ENCODE measurements around the gene DPYSL5.
"Not testable (repeated sequence)": the region's sequence is repeated elsewhere in the genome, so short reads cannot be mapped to it uniquely, and the experiment has no call there.

The DPYSL5 gene

DNA sequence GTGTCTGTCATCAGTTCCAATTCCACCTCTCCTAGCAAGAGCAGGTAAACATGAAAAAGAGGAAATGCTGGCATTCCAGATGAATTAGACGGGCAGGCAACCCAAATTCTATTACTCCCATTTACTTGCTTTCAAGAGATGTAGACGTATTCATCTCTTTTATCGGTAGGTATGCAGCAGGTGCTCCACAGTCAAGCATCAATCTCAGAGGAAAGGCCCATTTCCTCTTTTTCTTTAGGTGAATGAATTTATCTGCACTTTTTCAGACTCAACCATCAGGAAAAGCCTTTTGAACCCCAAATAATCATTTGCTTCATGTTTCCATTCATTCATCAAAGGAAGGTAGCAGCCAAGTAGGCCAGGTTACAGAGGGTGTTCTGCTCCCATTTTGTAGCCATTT lies 27.9 kb downstream of the DPYSL5 start:
- Mint-ChIP-seq H3K4me1 (peaks cover 5% of the 10 kb centered on the region), H3K36me3 (ENCODE audit: low read depth) (peaks cover 10% of the 10 kb centered on the region), H3K4me3 (no peak overlapping the region), H3K27ac (no peak overlapping the region), H3K9me3 (no peaks in the 10 kb centered on the region), H3K27me3 (ENCODE audit: low read depth, poor library complexity) (peaks cover 16% of the 10 kb centered on the region)
- TF ChIP-seq CTCF (IDR thresholded peaks at IDR 0.05): no peak
- DNase-seq: no peak

DNA sequence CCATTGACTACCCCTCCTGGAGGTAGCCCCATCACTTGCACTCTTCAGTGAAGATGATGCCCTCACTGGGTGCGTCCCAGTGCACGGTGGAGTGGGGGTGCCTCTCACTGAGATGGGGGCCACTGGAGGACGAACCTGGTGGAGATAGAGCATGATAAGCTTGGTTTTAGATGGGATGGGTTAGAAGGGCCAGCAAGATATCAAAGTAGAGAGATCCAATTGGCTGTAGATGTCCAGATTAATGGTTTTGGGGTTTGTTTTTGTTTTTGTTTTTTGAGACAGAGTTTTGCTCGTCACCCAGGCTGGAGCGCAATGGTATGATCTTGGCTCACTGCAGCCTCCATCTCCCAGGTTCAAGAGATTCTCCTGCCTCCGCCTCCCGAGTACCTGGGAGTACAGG lies 28.3 kb downstream of the DPYSL5 start:
- H3K4me1 Mint-ChIP-seq: peaks cover 5% of the 10 kb centered on the region
- peaks cover 16% of the 10 kb centered on the region for H3K27me3 Mint-ChIP-seq (ENCODE audit: low read depth, poor library complexity)
- H3K9me3 Mint-ChIP-seq: no peaks in the 10 kb centered on the region
- TF ChIP-seq CTCF (IDR thresholded peaks at IDR 0.05): no peak
- no peak overlapping the region for H3K27ac Mint-ChIP-seq
- no peak for DNase-seq
- H3K4me3 Mint-ChIP-seq: no peak overlapping the region
- H3K36me3 Mint-ChIP-seq (ENCODE audit: low read depth): peaks cover 10% of the 10 kb centered on the region

DNA sequence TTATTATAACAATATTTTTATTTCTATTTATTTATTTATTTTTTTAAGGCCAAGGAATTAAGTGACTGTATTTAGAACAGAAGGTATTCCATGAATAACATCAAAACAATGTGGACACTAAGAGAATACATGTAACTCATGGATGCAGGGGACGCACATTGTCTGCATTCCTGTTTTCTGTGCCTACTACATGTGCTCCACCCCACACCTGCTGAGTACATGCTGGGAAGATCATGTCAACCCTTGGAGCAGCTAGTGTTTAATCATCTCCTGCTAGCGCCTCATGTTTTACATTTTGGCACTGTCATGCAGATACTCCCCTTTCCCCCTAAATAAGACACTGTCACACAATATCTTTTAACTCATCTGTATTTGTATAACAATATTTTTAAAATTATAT lies 29.3 kb downstream of the DPYSL5 start:
- H3K9me3 Mint-ChIP-seq: no peaks in the 10 kb centered on the region
- H3K36me3 Mint-ChIP-seq (ENCODE audit: low read depth): peaks cover 10% of the 10 kb centered on the region
- H3K27ac Mint-ChIP-seq: no peak overlapping the region

GRCh38 chr2:26880161-26880560 lies 32.2 kb downstream of the DPYSL5 start:
- Mint-ChIP-seq H3K36me3 (ENCODE audit: low read depth) (peaks cover 10% of the 10 kb centered on the region), H3K9me3 (no peaks in the 10 kb centered on the region), H3K4me1 (peaks cover 5% of the 10 kb centered on the region), H3K27me3 (ENCODE audit: low read depth, poor library complexity) (peaks cover 10% of the 10 kb centered on the region), H3K27ac (no peak overlapping the region), H3K4me3 (no peak overlapping the region)
- no peak for DNase-seq
- TF ChIP-seq CTCF (IDR thresholded peaks at IDR 0.05): no peak

More for the DNA sequence above, 29.3 kb downstream of the DPYSL5 start:
- peaks cover 14% of the 10 kb centered on the region for H3K27me3 Mint-ChIP-seq (ENCODE audit: low read depth, poor library complexity)
- no peak for DNase-seq
- H3K4me3 Mint-ChIP-seq: no peak overlapping the region
- H3K4me1 Mint-ChIP-seq: peaks cover 5% of the 10 kb centered on the region
- no peak for TF ChIP-seq CTCF (IDR thresholded peaks at IDR 0.05)

- Mint-ChIP-seq H3K27me3 (ENCODE audit: low read depth, poor library complexity) (peaks cover 10% of the 10 kb centered on the region), H3K27ac (no peak overlapping the region), H3K4me1 (peaks cover 5% of the 10 kb centered on the region), H3K4me3 (no peak overlapping the region), H3K36me3 (ENCODE audit: low read depth) (peaks cover 9% of the 10 kb centered on the region), H3K9me3 (no peaks in the 10 kb centered on the region)
- DNase-seq: no peak
- TF ChIP-seq CTCF (IDR thresholded peaks at IDR 0.05): no peak
These were observed 33.0 kb downstream of the DPYSL5 start for GRCh38 chr2:26880910-26881435.

DNA sequence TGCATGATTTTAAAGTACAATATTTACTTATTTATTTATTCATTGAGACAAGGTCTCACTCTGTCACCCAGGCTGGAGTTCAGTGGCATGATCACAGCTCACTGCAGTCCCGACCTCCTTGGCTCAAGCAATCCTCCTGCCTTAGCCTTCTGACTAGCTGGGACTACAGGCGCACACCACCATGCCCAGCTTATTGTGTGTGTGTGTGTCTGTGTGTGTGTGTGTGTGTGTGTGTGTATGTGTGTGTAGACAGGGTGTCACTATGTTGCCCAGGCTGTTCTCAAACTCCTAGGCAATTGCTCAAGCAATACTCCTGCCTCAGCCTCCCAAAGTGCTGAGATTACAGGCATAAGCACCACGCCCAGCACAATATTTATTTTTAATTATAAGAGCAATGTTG lies 34.3 kb downstream of the DPYSL5 start:
- H3K4me1 Mint-ChIP-seq; H3K4me3 Mint-ChIP-seq; H3K36me3 Mint-ChIP-seq (ENCODE audit: low read depth); H3K9me3 Mint-ChIP-seq; H3K27ac Mint-ChIP-seq; DNase-seq: not testable (repeated sequence)
- H3K27me3 Mint-ChIP-seq (ENCODE audit: low read depth, poor library complexity): peaks cover 10% of the 10 kb centered on the region
